K562 (cell line): Measurements from ENCODE around the gene GLYAT. TPM values are rescaled to one million over a fixed set of nuclear protein-coding genes. Genes with fewer than 3 reads are reported as not detected.

Source experiments
- ATAC-seq: fragments of 200-7000 bp; cut with Tn5 transposase; 3 replicates; pipeline ENCODE4 v1.9.1; 2020; ENCODE audit warnings: moderate library complexity
- BruUV-seq: library from RNA; stranded (reverse); fragments of 400-500 nt; replicated peaks from 2 replicates; lab custom pipeline; 2021; lab: Mats Ljungman, UMichigan
- CTCF ChIA-PET: fragments of 300-600 bp; formaldehyde crosslinking; extraction: SDS; loops from one replicate; lab custom pipeline; 2021; ENCODE audit warnings: low intra/inter-chr PET ratio; lab: Yijun Ruan, JAX
- POLR2A ChIA-PET: fragments of 300-600, 350-650 bp; sonication (Branson Sonifier 250); formaldehyde crosslinking; extraction: SDS; loops from one replicate; lab custom pipeline; 2021; ENCODE audit warnings: antibody characterized with exemption, inconsistent platforms; lab: Yijun Ruan, JAX
- DNase-seq, 4 experiments: peaks; one replicate each; pipeline versions ENCODE4 v3.0.0 to v3.0.0-alpha.2; 2011 to 2018; ENCODE audit warnings: low spot score in 3 of 4, mixed read lengths in 3 of 4; ENCODE audit errors: extremely low read depth in 1 of 4
- FAIRE-seq: peaks from 2 replicates; lab custom pipeline; 2011; peaks lifted over from hg19 to GRCh38; lab: Jason Lieb, UNC
- H2AFZ ChIP-seq: 2 replicates; pipeline ENCODE4 v1.6.0; 2011; ENCODE audit warnings: low read depth, low read length, control low read depth, inconsistent platforms
- H3K27ac ChIP-seq: fragments of 200-600 bp; 3 replicates; pipeline ENCODE4 v1.8.0; 2011; ENCODE audit warnings: low read depth, mild to moderate bottlenecking, control low read depth, inconsistent platforms, low read length, moderate library complexity, mixed read lengths; ENCODE audit errors: extremely low read depth
- H3K27me3 ChIP-seq, 2 experiments: fragments of 300-600 bp in 1 of 2; 2 replicates in 1 of 2; 3 replicates in 1 of 2; pipeline versions ENCODE4 v1.6.0 to v1.8.0; 2011; ENCODE audit warnings: inconsistent platforms in 2 of 2, low read length in 2 of 2, mild to moderate bottlenecking in 1 of 2, mixed read lengths in 1 of 2, moderate library complexity in 1 of 2; ENCODE audit not compliant: control insufficient read depth in 2 of 2, insufficient read depth in 2 of 2
- H3K36me3 ChIP-seq: fragments of 300-600 bp; 3 replicates; pipeline ENCODE4 v1.8.0; 2011; ENCODE audit warnings: mild to moderate bottlenecking, low read length, inconsistent platforms; ENCODE audit not compliant: control insufficient read depth, insufficient read depth
- H3K4me1 ChIP-seq, 2 experiments: fragments of 200-600 bp in 1 of 2; replicated peaks in 1 of 2; 2 replicates in 1 of 2; 3 replicates in 1 of 2; pipeline versions ENCODE4 v1.5.1 to v1.8.0; 2011; ENCODE audit warnings: inconsistent platforms in 2 of 2, low read length in 2 of 2, mild to moderate bottlenecking in 1 of 2, mixed read lengths in 1 of 2, moderate library complexity in 1 of 2; ENCODE audit not compliant: control insufficient read depth in 2 of 2, insufficient read depth in 2 of 2
- H3K4me2 ChIP-seq: 2 replicates; pipeline ENCODE4 v1.6.1; 2011; ENCODE audit warnings: low read length, control low read depth, inconsistent platforms, mixed read lengths; ENCODE audit not compliant: insufficient read depth
- H3K4me3 ChIP-seq: fragments of 200-600 bp; sonication (generic), shearing (Covaris generic); 2 replicates; pipeline ENCODE4 v1.5.1; 2016; ENCODE audit warnings: control low read depth, inconsistent platforms
- H3K79me2 ChIP-seq: fragments of 200-600 bp; 3 replicates; pipeline ENCODE4 v1.8.0; 2011; ENCODE audit warnings: low read length, inconsistent platforms; ENCODE audit not compliant: control insufficient read depth, insufficient read depth
- H3K9ac ChIP-seq, 2 experiments: 2 replicates each; pipeline versions ENCODE4 v1.6.0 to v1.6.1; 2011; ENCODE audit warnings: low read depth in 2 of 2, low read length in 2 of 2, control low read depth in 1 of 2, inconsistent platforms in 1 of 2, mild to moderate bottlenecking in 1 of 2, mixed read lengths in 1 of 2; ENCODE audit not compliant: insufficient read depth in 1 of 2
- H3K9me1 ChIP-seq: one replicate; pipeline ENCODE4 v1.6.0; 2011; ENCODE audit warnings: inconsistent platforms, mild to moderate bottlenecking, low read length, moderate library complexity; ENCODE audit not compliant: control insufficient read depth, insufficient read depth
- H3K9me3 ChIP-seq: replicated peaks from 2 replicates; pipeline ENCODE4 v1.5.1; 2011; ENCODE audit warnings: low read depth, low read length, inconsistent platforms; ENCODE audit not compliant: control insufficient read depth, insufficient read depth
- H4K20me1 ChIP-seq: replicated peaks from 2 replicates; pipeline ENCODE4 v1.6.1; 2011; ENCODE audit warnings: low read length, inconsistent platforms, mixed read lengths; ENCODE audit not compliant: control insufficient read depth, insufficient read depth
- CBX3 ChIP-seq, 2 experiments: IDR thresholded peaks; 1 replicate in 1 of 2; 2 replicates in 1 of 2; pipeline ENCODE4 v1.6.1; 2012; ENCODE audit warnings: inconsistent platforms in 2 of 2, low read length in 2 of 2, borderline replicate concordance in 1 of 2, control low read depth in 1 of 2
- FOXA3 ChIP-seq, 2 experiments: fragments of 450-650 bp in 1 of 2; sonication (generic) in 1 of 2; formaldehyde crosslinking; IDR thresholded peaks in 1 of 2; conservative IDR thresholded peaks in 1 of 2; 2 replicates each; pipeline versions ENCODE4 v1.4.0 to v1.8.0; 2020 to 2022; ENCODE audit warnings: mild to moderate bottlenecking in 2 of 2, missing genetic modification reagents in 1 of 2
- NR2C1 ChIP-seq, 2 experiments: fragments of 450-650 bp; IDR thresholded peaks; 2 replicates each; pipeline ENCODE4 v1.6.1; 2017; ENCODE audit warnings: mild to moderate bottlenecking in 2 of 2, antibody characterized with exemption in 1 of 2, inconsistent platforms in 1 of 2, missing compliant biosample characterization in 1 of 2, missing genetic modification characterization in 1 of 2
- TRIM24 ChIP-seq, 2 experiments: fragments of 450-650 bp; IDR thresholded peaks; 2 replicates each; pipeline ENCODE4 v1.6.1; 2016
- TRIM28 ChIP-seq: fragments of 450-650 bp; IDR thresholded peaks from 2 replicates; pipeline ENCODE4 v1.6.1; 2017
- ZFP36 ChIP-seq: fragments of 150-350 bp; IDR thresholded peaks from 2 replicates; pipeline ENCODE4 v1.6.1; 2018; ENCODE audit warnings: low read length, low read depth; ENCODE audit not compliant: partially characterized antibody
- ZNF316 ChIP-seq: fragments of 450-650 bp; IDR thresholded peaks from 2 replicates; pipeline ENCODE4 v1.6.1; 2016
- ZNF75A ChIP-seq: fragments of 450-650 bp; formaldehyde crosslinking; IDR thresholded peaks from 2 replicates; pipeline ENCODE4 v1.4.0; 2020; ENCODE audit warnings: mild to moderate bottlenecking
- whole genome bisulfite sequencing: fragments of 100-300 bp; shearing (Covaris generic); methylation state at CpG from one replicate; pipeline ENCODE4 v1.1.6; 2016; ENCODE audit warnings: low coverage, mixed read lengths; ENCODE audit not compliant: insufficient coverage; ENCODE audit errors: missing lambda C conversion rate; 5-methylcytosine and 5-hydroxymethylcytosine counted together
- in situ Hi-C: fragments of 300-500 bp; cut with MboI; formaldehyde crosslinking; loops from 4 replicates; pipeline ENCODE4 v1.15.0; 2018; ENCODE audit warnings: inconsistent platforms, mixed read lengths
- intact Hi-C: fragments of 100-400 bp; cut with micrococcal nuclease; formaldehyde crosslinking; loops from 2 replicates; pipeline ENCODE4 v1.14.2; 2022
- polyA plus RNA-seq, 8 experiments: library from polyadenylated mRNA; depleted of rRNA in 4 of 8; stranded (reverse) in 5 of 8; unstranded in 3 of 8; fragments of >200 nt; fragmentation: Nextera tagmentation in 2 of 8; fragmentation: Illumina TruSeq in 1 of 8; extraction: Ambion mirVana in 2 of 8; extraction: Trizol in 1 of 8; gene quantifications; 2 replicates each; pipeline versions ENCODE4 v1.2.1 to v1.2.3, GENCODE V29; 2011 to 2014; ENCODE audit warnings: inconsistent platforms in 1 of 8, missing spikeins in 1 of 8
- total RNA-seq, 7 experiments: library from RNA; depleted of rRNA in 6 of 7; stranded (reverse); fragments of >200 nt in 6 of 7; fragmentation: Illumina TruSeq in 2 of 7; extraction: Trizol in 2 of 7; gene quantifications; 2 replicates each; pipeline versions ENCODE4 v1.2.1 to v1.2.3, GENCODE V29; 2011 to 2021; ENCODE audit warnings: low replicate concordance in 1 of 7

The GLYAT gene
- total and polyA plus RNA-seq, 9 of the 15 experiments (the other 6 are each of a cell fraction or from before 2014, with no cell fraction given): not detected

GRCh38 chr11:58780578-58780977 is 48.8 kb upstream of the GLYAT start:
- no peak for ATAC-seq
- TF ChIP-seq CBX3 (IDR thresholded peaks at IDR 0.05; ENCODE audit: borderline replicate concordance in 1 of 2, low read length in 2 of 2): 0 out of 3 replicates have a peak, but pooled peaks of 1 of the 2 experiments have one; percentile 37
- TF ChIP-seq FOXA3 (CRISPR knock-in tag; conservative IDR thresholded peaks at IDR 0.05 in 1 of 2, IDR thresholded peaks at IDR 0.05 in 1 of 2): no peak
- no peak for TF ChIP-seq NR2C1 (IDR thresholded peaks at IDR 0.05)
- TF ChIP-seq NR2C1 (tag; IDR thresholded peaks at IDR 0.05): no peak
- peak; percentile 43; the same call in 1 of the 2 replicates for TF ChIP-seq ZNF75A (CRISPR knock-in tag)
- TF ChIP-seq TRIM28: 0 out of 2 replicates have a peak, but pooled peaks have one; percentile 37
- TF ChIP-seq TRIM24 (IDR thresholded peaks at IDR 0.05): peak; percentile 16 to 52; a peak in 1 of 4 replicates
- peak; percentile 22; the same call in 1 of the 2 replicates for TF ChIP-seq ZNF316
- peak; percentile 76 for TF ChIP-seq ZFP36
- ChIA-PET POLR2A (no interaction called here), CTCF (interaction anchor here (0.5 kb wide), 1 partner anchor 30 kb away, joined by 3 read pairs; no protein-coding TSS in a partner anchor)
- Histone ChIP-seq H3K4me1 (peaks cover 0 to 20% of the 10 kb centered on the region in 2 experiments; a peak in 4 of 5 replicates), H3K79me2 (no peaks in the 10 kb centered on the region), H3K4me2 (no peak overlapping the region), H3K9me1 (no peaks in the 10 kb centered on the region), H3K36me3 (peaks cover 5% of the 10 kb centered on the region; the same call in 2 of the 3 replicates), H3K27me3 (no peaks in the 10 kb centered on the region), H3K27ac (no peak overlapping the region), H2AFZ (no peak overlapping the region), H3K9ac (no peak overlapping the region), H3K4me3 (no peak overlapping the region), H4K20me1 (no peaks in the 10 kb centered on the region), H3K9me3 (peaks cover 15% of the 10 kb centered on the region)
- in situ Hi-C loops (loop anchor here (10.0 kb wide), 1 partner anchor 106 kb away; no protein-coding TSS in a partner anchor), intact Hi-C loops (no loop called here)
- no peak for DNase-seq
- FAIRE-seq: no peak
- WGBS: 70% methylated on average over 3 of the region's 3 CpGs
- BruUV-seq: no TSS peak
